ENCODE measurements around the gene RNF133.
A peak's percentile ranks its signal among the peaks of the same experiment; 100 is the strongest.
"Not testable (repeated sequence)": the region's sequence is repeated elsewhere in the genome, so short reads cannot be mapped to it uniquely, and the experiment has no call there.

Gene RNF133

GRCh38 chr7:122689346-122690109, 9.4 kb downstream of the RNF133 start:
- DNase-seq (ENCODE audit: low spot score) = peak; percentile 14

GRCh38 chr7:122688400-122688998, 10.4 kb downstream of the RNF133 start:
- DNase-seq (ENCODE audit: low spot score) = no peak

GRCh38 chr7:122686360-122686878, 12.5 kb downstream of the RNF133 start:
- peak; percentile 12 for DNase-seq (ENCODE audit: low spot score)

- DNase-seq (ENCODE audit: low spot score) = no peak
Observed at GRCh38 chr7:122684504-122684903, 14.4 kb downstream of the RNF133 start.

- DNase-seq (ENCODE audit: low spot score) = no peak
Observed at GRCh38 chr7:122682815-122683550, 15.9 kb downstream of the RNF133 start.

GRCh38 chr7:122681186-122681585, 17.7 kb downstream of the RNF133 start:
- DNase-seq (ENCODE audit: low spot score) = not testable (repeated sequence)

GRCh38 chr7:122679813-122680212, 19.1 kb downstream of the RNF133 start:
- no peak for DNase-seq (ENCODE audit: low spot score)

GRCh38 chr7:122679269-122679709, 19.6 kb downstream of the RNF133 start:
- DNase-seq (ENCODE audit: low spot score) = not testable (repeated sequence)

- no peak for DNase-seq (ENCODE audit: low spot score)
Observed at GRCh38 chr7:122677149-122677548, 21.8 kb downstream of the RNF133 start.

- DNase-seq (ENCODE audit: low spot score) = no peak
Observed at GRCh38 chr7:122676466-122676865, 22.5 kb downstream of the RNF133 start.

- no peak for DNase-seq (ENCODE audit: low spot score)
Observed at GRCh38 chr7:122675621-122676020, 23.3 kb downstream of the RNF133 start.

- no peak for DNase-seq (ENCODE audit: low spot score)
Observed at GRCh38 chr7:122675011-122675410, 23.9 kb downstream of the RNF133 start.

- no peak for DNase-seq (ENCODE audit: low spot score)
Observed at GRCh38 chr7:122674502-122674901, 24.4 kb downstream of the RNF133 start.

- DNase-seq (ENCODE audit: low spot score) = no peak
Observed at GRCh38 chr7:122673951-122674350, 25.0 kb downstream of the RNF133 start.

GRCh38 chr7:122672536-122672935, 26.4 kb downstream of the RNF133 start:
- DNase-seq (ENCODE audit: low spot score) = no peak

GRCh38 chr7:122663733-122664132, 35.2 kb downstream of the RNF133 start:
- no peak for DNase-seq (ENCODE audit: low spot score)

- DNase-seq (ENCODE audit: low spot score) = no peak
Observed at GRCh38 chr7:122658856-122659255, 40.1 kb downstream of the RNF133 start.

GRCh38 chr7:122653685-122654084, 45.2 kb downstream of the RNF133 start:
- DNase-seq (ENCODE audit: low spot score) = no peak

GRCh38 chr7:122652876-122653275, 46.0 kb downstream of the RNF133 start:
- DNase-seq (ENCODE audit: low spot score) = peak; percentile 20

- DNase-seq (ENCODE audit: low spot score) = no peak
Observed at GRCh38 chr7:122651451-122651850, 47.5 kb downstream of the RNF133 start.
